Activated CD8-positive, alpha-beta memory T cell treated with anti-CD3 and anti-CD28 coated beads for 1 hour (primary cell): Measurements from ENCODE around the gene MLLT3.

Source experiments
- DNase-seq, 2 donors: peaks; one replicate each; pipeline ENCODE4 v3.0.0-alpha.2; 2020; ENCODE audit warnings: low read depth in 1 of 2; ENCODE audit errors: extremely low read depth in 1 of 2

Gene MLLT3

GRCh38 chr9:20481437-20481836, 140.9 kb downstream of the MLLT3 start:
- no peak for DNase-seq

- DNase-seq: no peak
These were observed 142.1 kb downstream of the MLLT3 start for GRCh38 chr9:20480249-20480648.

GRCh38 chr9:20479419-20480155, 142.7 kb downstream of the MLLT3 start:
- no peak for DNase-seq

DNA sequence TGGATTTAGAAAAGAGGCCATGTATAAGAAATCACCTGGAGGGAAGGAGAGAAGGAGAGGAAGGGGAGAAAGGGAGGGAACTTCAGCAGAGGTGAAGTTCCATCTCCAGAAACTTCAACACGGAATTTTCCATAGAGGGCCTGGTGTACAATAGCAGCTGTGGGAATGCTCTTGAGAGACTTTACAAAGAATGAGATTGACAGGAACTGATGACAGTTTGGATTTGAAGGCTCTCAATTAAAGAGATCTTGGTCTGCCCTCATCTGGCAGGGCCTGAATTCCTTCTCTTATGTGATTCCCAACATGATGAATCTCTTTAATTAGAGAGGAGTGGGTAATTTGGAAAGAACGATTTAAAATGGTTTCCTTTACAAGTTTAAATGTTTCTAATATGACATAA, 143.5 kb downstream of the MLLT3 start:
- DNase-seq: no peak

DNA sequence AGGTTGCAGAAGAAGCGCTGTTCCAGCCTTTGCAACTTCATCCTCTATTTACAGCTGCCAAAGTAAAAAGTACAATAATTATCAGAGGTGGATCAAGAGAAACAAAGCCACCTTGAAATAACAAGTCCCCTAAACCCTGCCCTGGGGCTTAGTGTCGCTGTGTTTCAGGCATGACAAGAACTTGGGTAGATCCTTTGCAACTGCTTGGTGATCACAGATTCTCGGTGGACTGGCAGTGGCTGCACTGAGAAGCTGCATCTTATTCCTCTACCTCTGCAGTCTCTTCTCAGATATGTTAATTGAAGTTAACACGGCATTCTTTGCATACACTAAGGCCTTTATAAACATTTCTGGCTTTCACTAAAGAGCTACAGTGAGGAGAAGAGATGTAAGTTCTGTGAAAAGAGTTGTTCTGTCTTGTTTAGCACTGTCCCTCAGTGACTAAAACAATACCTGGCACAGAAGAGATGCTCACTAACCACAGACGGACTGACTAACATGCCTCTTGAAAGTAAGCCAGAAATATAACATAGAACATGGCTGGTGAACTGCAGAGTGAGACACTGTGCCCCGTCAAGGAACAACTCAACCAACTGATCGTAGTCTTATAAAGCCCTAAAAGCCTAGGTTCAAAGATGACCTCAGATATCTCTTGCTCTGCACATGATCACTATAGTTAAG, 144.2 kb downstream of the MLLT3 start:
- DNase-seq: no peak

GRCh38 chr9:20476912-20477521, 145.3 kb downstream of the MLLT3 start:
- DNase-seq: no peak

- no peak for DNase-seq
These were observed 147.8 kb downstream of the MLLT3 start for GRCh38 chr9:20474496-20474895.

- no peak for DNase-seq
These were observed 148.7 kb downstream of the MLLT3 start for GRCh38 chr9:20473515-20474013.

- no peak for DNase-seq
These were observed 149.8 kb downstream of the MLLT3 start for GRCh38 chr9:20472342-20473045.

DNA sequence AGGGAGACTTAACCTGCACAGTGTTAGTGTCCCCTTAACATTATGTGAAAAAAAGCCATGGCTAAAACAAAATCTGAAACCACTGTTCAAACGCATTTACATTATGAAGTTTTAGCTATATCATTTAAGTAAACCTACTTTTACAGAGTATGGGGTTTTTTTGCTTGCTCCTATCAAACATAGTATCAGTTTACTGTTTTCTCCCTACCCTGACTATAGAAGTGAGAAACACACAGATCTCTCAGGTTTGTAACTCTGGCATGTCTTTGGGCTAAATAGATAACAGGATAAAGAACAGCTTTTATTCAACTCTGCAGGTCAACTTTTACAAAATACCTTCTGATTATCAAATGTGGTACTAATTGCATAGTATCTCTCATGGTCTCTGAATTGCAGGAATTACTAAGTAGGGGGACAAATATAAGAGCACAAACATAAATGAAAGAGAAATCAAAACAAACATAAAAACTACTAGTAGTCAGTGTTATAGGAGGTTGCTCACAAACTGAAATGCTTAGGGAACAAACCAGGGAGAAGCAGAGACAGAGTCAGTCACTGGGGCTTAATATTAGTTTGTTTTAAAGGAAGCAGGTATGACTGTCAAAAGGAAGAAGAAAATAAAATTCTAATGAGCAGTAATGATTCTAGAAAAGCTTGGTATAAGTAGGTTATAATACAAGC, 155.8 kb downstream of the MLLT3 start:
- no peak for DNase-seq

DNA sequence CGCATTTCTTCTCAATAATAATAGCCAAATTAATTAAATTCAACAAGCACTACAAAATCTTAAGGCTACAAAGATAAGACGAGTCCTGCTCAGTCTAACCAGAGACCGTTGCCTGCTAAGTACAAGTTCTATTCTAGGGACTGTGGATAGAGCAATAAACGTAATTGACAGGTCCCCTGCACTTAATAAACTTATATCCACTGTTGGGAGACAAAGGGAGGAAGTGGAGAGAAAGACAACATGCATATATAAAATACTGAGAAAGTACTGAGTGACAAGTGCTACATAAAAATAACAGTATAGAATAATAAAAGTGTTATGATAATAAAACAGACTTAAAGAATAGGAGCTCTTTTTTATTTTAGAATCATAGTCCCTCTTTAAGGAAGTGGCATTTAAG, 158.1 kb downstream of the MLLT3 start:
- DNase-seq: no peak

GRCh38 chr9:20463823-20464222, 158.5 kb downstream of the MLLT3 start:
- DNase-seq: no peak

DNA sequence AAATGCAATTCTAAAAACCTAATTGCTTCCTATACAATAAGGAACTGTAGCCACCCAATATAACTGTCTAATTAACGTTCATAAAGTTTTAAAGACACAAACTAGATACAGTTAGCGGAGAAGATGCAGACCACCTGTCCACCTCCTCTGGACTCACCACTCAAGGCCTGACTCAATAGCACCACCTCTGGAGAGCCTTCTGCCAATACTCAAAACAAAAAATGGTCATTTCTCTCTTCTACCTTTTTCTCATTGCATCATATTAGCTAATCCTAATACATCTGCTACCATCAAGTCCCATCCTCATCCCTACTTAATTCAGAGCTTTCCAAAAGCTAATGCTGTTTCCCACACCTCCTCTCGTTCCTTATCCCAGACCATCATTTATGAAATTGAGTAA, 159.9 kb downstream of the MLLT3 start:
- DNase-seq: no peak

GRCh38 chr9:20447291-20447690, 175.0 kb downstream of the MLLT3 start:
- no peak for DNase-seq

GRCh38 chr9:20446248-20446647, 176.1 kb downstream of the MLLT3 start:
- no peak for DNase-seq

GRCh38 chr9:20442461-20443319, 179.6 kb downstream of the MLLT3 start:
- no peak for DNase-seq

- no peak for DNase-seq
These were observed 180.4 kb downstream of the MLLT3 start for GRCh38 chr9:20441711-20442423.

GRCh38 chr9:20441166-20441565, 181.1 kb downstream of the MLLT3 start:
- DNase-seq: no peak

- no peak for DNase-seq
These were observed 184.8 kb downstream of the MLLT3 start for GRCh38 chr9:20437476-20437875.
